Astrocyte (in vitro differentiated cells and primary cell): Measurements from ENCODE around the gene CCDC141.

Experiments
- CTCF ChIP-seq: IDR thresholded peaks from 2 replicates; pipeline ENCODE4 v1.5.1; 2011; ENCODE audit warnings: low read depth, mild to moderate bottlenecking, inconsistent platforms, low read length, moderate library complexity; ENCODE audit not compliant: insufficient read depth
- EZH2 ChIP-seq: IDR thresholded peaks from 2 replicates; pipeline ENCODE4 v1.6.1; 2012; ENCODE audit warnings: mild to moderate bottlenecking, low read length, inconsistent platforms; ENCODE audit not compliant: insufficient read depth

GRCh38 chr2:178913049-178913441, 136.9 kb downstream of the CCDC141 start:
- TF ChIP-seq CTCF (no peak), EZH2 (no peak)
